Measurements from ENCODE around the gene KIF2C. TPM values are rescaled to one million over a fixed set of nuclear protein-coding genes. Genes with fewer than 3 reads are reported as not detected.

The KIF2C gene
- total and polyA plus RNA-seq, 9 of the 15 experiments (the other 6 are each of a cell fraction or from before 2014, with no cell fraction given), result 84.9 to 226 (median 169) TPM

- H3K4me1 ChIP-seq (replicated peaks in 1 of 2; ENCODE audit: control insufficient read depth in 2 of 2, insufficient read depth in 2 of 2, low read length in 2 of 2), result peaks cover 13 to 20% of the 10 kb centered on the region in 2 experiments
- no peak for TF ChIP-seq ZNF263 (CRISPR knock-in tag; IDR thresholded peaks at IDR 0.05; ENCODE audit: borderline replicate concordance)
- TF ChIP-seq, protein P1, sequence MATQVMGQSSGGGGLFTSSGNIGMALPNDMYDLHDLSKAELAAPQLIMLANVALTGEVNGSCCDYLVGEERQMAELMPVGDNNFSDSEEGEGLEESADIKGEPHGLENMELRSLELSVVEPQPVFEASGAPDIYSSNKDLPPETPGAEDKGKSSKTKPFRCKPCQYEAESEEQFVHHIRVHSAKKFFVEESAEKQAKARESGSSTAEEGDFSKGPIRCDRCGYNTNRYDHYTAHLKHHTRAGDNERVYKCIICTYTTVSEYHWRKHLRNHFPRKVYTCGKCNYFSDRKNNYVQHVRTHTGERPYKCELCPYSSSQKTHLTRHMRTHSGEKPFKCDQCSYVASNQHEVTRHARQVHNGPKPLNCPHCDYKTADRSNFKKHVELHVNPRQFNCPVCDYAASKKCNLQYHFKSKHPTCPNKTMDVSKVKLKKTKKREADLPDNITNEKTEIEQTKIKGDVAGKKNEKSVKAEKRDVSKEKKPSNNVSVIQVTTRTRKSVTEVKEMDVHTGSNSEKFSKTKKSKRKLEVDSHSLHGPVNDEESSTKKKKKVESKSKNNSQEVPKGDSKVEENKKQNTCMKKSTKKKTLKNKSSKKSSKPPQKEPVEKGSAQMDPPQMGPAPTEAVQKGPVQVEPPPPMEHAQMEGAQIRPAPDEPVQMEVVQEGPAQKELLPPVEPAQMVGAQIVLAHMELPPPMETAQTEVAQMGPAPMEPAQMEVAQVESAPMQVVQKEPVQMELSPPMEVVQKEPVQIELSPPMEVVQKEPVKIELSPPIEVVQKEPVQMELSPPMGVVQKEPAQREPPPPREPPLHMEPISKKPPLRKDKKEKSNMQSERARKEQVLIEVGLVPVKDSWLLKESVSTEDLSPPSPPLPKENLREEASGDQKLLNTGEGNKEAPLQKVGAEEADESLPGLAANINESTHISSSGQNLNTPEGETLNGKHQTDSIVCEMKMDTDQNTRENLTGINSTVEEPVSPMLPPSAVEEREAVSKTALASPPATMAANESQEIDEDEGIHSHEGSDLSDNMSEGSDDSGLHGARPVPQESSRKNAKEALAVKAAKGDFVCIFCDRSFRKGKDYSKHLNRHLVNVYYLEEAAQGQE (IDR thresholded peaks at IDR 0.05; ENCODE audit: borderline replicate concordance), result peak; percentile 34; the same call in 1 of the 2 replicates
- TF ChIP-seq, protein P1 (CRISPR knock-in tag; IDR thresholded peaks at IDR 0.05; ENCODE audit: low read depth), result no peak
- intact Hi-C loops (cut with micrococcal nuclease), result no loop called here
- WGBS (ENCODE audit: insufficient coverage, low coverage, missing lambda C conversion rate), result 33% methylated on average over 5 of the region's 5 CpGs
- no peaks in the 10 kb centered on the region for H3K9me1 ChIP-seq (ENCODE audit: control insufficient read depth, insufficient read depth, low read length)
- ATAC-seq (no peak), DNase-seq (ENCODE audit: extremely low read depth in 1 of 4, low spot score in 3 of 4) (no peak), FAIRE-seq (no peak)
- H3K9ac ChIP-seq (ENCODE audit: insufficient read depth in 1 of 2, low read depth in 2 of 2, low read length in 2 of 2), result peak overlapping the region in 1 of 2 experiments; percentile 15; a peak in 1 of 4 replicates
- no TSS peak for BruUV-seq (replicated peaks)
- peaks cover 8 to 15% of the 10 kb centered on the region in 2 experiments; a peak in 4 of 5 replicates for H3K27me3 ChIP-seq (ENCODE audit: control insufficient read depth in 2 of 2, insufficient read depth in 2 of 2, low read length in 2 of 2)
- no peaks in the 10 kb centered on the region for H3K79me2 ChIP-seq (ENCODE audit: control insufficient read depth, insufficient read depth, low read length)
- in situ Hi-C loops (cut with MboI), result no loop called here
- CTCF ChIA-PET (ENCODE audit: low intra/inter-chr PET ratio), result no interaction called here
- H4K20me1 ChIP-seq (replicated peaks; ENCODE audit: control insufficient read depth, insufficient read depth, low read length), result 0 out of 2 replicates have a peak, but pooled peaks cover 3% of the 10 kb centered on the region
- H2AFZ ChIP-seq (ENCODE audit: low read depth, low read length), result no peak overlapping the region
- no peak overlapping the region for H3K27ac ChIP-seq (ENCODE audit: extremely low read depth, low read depth, low read length)
- no peak overlapping the region for H3K4me3 ChIP-seq
- no peaks in the 10 kb centered on the region for H3K36me3 ChIP-seq (ENCODE audit: control insufficient read depth, insufficient read depth, low read length)
- POLR2A ChIA-PET, result interaction anchor here (0.6 to 9.1 kb wide), 8 partner anchors 11 to 967 kb away, joined by 3 to 328 read pairs (median 5); partner anchors contain the start of genes GPBP1L1, RNU5D-1 and RPS8
- H3K4me2 ChIP-seq (ENCODE audit: insufficient read depth, low read length), result no peak overlapping the region
- H3K9me3 ChIP-seq (replicated peaks; ENCODE audit: control insufficient read depth, insufficient read depth, low read depth, low read length), result no peaks in the 10 kb centered on the region
These were observed 20.3 kb upstream of the KIF2C start for GRCh38 chr1:44719318-44719717.

Measured in K562 (cell line).